ENCODE measurements around the gene TRIM4.
"Not testable (repeated sequence)": the region's sequence is repeated elsewhere in the genome, so short reads cannot be mapped to it uniquely, and the experiment has no call there.

Gene TRIM4

DNA sequence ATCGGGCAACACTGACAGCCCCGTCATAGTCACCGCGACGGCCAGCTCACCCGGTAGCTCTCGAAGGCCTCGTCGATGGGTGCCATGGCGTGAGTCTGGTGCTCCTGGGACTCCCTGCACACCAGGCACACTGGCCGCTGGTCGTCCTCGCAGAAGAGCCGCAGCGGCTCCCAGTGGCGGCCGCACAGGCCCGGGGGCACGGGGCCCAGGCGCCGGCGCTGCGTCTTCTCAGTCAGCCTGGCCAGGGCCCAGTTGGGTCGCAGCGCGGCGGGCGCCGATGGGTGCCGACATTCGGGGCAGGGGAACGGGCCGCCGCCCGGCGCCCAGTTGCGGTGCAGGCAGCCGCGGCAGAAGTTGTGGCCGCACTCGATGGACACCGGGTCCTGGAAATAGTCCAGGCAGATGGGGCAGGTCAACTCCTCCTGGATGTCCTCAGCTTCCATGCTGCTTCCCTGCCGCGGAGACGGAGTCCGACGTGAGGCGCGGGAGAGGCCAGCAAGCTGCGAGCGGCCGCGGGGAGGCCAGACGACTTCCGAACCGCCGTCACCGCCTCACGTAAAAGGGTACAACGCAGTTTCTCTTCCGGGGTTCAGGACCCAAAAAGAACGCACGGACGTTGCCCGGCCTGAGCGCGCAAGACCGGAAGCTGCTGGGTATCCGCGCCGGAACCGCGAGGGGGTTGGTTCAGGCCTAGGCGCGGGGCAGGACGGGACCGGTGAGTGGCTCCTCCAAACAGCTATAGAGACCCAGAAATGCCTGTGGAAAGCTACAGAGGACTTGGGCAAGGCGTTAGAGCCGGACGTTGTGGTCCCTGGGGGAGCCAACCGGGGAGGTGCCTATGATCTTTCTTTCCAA lies at the start of gene TRIM4:
Gene TRIM4 (minus strand): TSS at position 572 of the 855 bp plus-strand sequence. CDS start 129 bp downstream, at position 443.
- peak; percentile 95 for DNase-seq

DNA sequence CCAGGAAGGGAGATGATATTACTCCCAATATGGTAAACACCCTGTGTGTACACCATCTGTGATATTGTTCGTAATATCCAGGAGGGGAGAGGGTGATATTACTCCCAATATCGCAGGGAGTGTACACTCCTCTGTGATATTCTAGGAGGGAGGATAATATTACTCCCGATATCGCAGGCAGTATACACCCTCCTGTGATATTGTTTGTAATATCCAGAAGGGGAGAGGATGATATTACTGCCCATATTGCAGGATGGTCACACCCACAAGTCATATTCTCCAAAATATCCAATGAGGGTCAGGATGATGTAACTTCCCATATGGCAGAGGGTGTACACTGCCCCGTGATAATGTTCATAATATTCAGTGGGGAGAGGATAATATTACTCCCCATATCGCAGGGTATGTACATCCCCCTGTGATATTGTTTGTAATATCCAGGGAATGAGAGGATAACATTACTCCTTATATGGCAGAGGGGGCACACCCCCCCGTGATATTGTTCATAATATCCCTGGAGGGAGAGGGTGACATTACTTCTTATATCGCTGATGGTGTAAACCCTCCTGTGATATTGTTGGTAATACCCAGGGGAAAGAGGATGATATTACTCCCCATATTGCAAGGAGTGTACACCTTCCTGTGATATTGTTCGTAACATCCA lies 39.4 kb upstream of the TRIM4 start:
- DNase-seq = no peak

GRCh38 chr7:99955247-99955646 lies 35.9 kb upstream of the TRIM4 start:
- DNase-seq = no peak

- DNase-seq = not testable (repeated sequence)
These were observed 35.3 kb upstream of the TRIM4 start for GRCh38 chr7:99954643-99955042.

DNA sequence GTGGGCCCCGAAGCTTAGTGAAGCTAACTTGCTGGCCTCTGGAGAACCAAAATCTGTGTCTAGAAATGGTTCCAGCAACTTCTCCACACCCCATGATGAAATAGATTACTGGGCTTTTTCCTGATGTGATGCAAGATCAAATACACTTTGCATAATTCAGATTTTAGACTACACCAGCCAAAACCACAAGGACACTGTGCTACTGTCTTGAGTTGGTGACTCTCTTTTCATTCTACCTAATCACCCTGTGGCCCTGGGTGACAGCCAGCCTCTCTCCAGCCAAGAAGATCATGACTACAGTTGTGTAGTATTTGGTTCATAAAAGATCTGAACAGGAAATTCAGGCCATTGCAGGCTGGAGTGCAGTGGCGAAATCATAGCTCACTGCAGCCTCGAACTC lies 34.3 kb upstream of the TRIM4 start:
- peak; percentile 11 for DNase-seq

DNA sequence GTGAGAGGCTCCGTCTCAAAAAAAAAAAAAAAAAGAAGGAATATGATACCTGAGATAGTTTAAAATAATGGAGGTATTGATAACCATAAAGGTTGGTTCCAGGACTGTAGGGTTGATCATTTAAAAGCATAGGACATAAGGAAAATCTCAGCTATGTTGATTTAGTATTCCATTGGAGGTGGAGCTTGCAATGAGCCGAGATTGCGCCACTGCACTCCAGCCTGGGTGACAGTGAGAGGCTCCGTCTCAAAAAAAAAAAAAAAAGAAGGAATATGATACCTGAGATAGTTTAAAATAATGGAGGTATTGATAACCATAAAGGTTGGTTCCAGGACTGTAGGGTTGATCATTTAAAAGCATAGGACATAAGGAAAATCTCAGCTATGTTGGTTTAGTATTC lies 33.3 kb upstream of the TRIM4 start:
- DNase-seq = not testable (repeated sequence)

DNA sequence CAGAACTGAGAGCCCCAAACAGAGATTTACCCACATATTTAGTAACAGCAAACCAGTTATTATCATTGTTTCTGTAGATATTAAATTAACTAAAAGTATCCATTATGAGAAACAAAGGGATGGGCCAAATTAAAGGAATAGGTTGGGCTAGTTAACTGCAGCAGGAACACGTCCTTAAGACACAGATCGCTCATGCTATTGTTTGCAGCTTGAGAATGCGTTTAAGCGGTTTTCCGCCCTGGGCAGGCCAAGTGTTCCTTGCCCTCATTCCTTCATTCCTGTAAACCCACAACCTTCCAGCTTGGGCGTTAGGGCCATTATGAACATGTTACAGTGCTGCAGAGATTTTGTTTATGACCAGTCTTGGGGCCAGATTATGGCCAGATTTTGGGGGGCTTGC lies 31.5 kb upstream of the TRIM4 start:
- DNase-seq = not testable (repeated sequence)

- peak; percentile 15 for DNase-seq
These were observed 30.4 kb upstream of the TRIM4 start for GRCh38 chr7:99949645-99950228.

DNA sequence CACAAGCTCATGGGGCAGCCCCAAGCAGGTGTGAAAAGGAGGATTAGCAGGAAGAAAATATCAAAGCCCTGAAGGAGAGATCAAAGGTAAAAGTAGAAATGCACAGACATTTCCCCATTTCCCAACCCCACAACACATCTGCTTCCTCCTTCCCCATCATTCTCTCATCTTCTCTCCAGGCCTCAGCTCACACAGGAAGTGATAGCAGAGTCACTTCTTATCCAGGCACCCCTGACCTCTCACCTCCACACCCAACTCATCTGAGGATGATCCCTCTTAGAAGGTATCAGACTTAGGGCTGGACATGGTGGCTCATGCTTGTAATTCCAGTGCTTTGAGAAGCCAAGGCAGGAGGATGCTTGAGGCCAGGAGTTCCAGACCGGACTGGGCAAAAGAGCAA lies 28.3 kb upstream of the TRIM4 start:
- no peak for DNase-seq

DNA sequence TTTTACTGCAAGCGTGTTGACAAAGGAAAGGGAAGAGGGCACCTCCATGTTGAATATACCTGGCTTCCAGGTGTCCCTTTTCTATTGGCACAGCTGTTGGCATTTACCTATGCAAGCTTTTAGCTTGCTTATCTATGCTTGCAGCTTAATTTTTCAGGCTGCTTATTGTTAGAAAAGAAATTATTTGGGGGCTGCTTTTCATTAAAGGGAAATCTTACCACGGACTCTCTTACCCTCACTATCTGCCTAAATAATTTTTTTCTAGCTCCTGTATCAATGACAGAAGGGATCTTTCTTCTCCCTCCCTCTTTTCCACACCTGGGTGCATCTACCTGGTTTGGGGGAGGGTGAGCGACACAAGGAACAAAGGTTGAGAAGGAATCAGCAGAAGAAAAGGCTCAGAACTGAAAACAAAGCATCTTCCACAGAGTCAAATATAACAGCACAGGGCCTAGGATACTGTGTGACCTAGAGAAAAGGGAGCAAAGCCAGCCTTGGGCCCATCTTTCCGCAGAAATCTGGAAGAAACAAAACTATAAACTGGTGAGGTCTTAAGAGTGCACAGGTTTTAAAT lies 25.3 kb upstream of the TRIM4 start:
- no peak for DNase-seq

DNA sequence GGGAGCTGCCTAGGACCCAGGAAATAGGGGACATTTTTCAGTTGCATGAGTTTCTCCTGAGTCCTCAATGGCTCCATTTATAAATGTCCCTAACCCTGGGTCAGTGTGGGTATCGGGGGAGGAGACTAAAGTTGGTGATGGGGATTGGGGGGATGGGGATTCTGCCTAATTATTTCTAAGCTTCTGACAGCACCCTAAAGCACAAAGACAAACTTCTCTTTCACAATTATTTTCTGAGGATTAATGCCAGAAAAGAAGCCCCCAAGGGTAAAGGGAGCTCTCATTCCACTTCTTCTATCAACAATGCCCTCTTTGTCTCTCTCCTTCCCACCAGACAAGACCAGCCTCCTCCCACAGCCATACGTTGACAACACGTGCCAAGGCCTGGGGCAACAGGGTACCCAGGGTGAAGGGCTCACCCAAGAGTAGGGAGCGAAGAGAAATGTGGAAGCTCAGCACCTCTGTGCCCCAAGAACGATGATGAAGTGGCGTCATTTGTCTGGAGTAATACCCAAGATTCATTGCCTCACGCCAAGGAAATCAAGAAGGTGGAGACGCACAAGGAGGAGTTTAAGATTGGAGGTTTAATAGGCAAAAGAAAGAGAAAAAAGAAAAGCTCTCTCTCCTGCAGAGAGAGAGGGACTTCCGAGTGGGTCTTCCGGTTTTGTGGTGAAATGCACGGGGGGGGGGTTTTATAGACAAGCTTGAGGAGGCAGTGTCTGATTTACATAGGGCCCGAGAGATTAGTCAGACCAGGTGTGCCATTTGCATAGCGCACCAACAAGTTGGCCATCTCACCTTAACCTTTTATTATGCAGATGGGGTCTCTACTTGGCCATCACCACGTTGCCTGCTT lies 24.5 kb upstream of the TRIM4 start:
- DNase-seq = no peak

DNA sequence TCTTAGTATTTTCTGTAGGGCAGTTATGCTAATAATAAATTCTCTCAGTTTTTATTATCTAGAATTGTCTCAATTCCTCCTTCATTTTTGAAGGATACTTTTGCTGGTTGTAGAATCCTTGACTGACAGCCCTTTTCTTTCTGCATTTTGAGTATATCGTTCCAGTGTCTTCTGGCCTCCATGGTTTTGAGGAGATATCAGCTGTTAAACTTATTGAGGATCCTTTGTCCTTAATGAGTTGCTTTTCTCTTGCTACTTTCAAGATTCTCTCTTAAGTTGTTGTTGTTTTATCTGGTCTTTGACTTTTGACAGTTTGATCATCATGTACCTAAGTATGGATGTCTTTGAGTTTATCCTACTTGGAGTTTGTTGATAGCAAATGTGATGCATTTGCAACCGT lies 19.0 kb upstream of the TRIM4 start:
- no peak for DNase-seq

DNA sequence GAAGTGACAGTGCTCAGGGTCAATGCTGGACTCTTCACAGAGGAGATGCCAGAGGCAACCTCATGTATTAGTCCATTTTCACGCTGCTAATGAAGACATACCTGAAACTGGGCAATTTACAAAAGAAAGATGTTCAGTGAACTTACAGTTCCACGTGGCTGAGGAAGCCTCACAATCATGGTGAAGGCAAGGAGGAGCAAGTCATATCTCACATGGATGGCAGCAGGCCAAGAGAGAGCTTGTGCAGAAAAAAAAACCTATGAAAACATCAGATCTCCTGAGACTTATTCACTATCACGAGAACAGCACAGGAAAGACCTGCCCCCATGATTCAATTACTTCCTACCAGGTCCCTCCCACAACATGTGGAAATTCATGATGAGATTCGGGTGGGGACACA lies 15.7 kb upstream of the TRIM4 start:
- DNase-seq = not testable (repeated sequence)

GRCh38 chr7:99930376-99930775 lies 11.0 kb upstream of the TRIM4 start:
- no peak for DNase-seq

DNA sequence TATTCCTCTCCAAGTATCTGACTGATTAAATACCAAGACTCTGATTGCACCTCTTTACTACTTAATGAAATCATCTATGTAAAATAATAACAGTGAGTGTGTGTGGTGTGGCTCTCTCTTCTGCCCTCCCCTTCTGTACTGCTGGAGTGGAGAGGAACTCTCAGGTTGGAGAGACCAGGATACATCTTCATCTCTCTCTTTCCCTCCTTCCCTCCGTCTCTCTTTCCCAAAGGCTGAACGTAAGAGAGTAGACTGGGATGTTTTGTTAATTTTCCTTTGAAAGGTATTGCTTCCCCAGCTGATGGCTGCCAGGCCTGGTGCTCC lies 10.4 kb upstream of the TRIM4 start:
- DNase-seq = no peak

- DNase-seq = peak; percentile 61
These were observed 9.8 kb upstream of the TRIM4 start, which contains the start of gene GJC3 for GRCh38 chr7:99928994-99929729. Gene GJC3, minus strand, starts transcription at chr7:99929620. Its CDS starts 0 bp downstream, at chr7:99929620.

DNA sequence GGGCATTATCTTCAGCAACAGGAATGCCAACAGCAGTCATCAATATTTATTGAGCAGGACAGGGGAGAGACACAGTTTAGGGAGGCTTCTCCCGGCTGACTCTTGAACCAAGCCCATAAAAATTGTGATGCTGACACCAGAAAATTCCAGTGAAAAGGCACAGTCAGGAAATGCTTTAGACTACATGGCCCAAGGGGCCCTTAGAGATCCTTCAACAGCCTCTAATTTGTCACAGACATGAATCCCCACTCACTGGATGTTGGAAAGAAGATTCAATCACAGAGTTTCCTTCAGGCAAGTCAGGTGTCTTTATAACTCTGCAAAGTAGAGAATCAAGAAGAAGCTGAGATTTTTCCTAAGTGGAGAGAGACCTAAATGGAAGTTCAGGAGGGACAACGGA lies 8.9 kb upstream of the TRIM4 start:
- DNase-seq = no peak

DNA sequence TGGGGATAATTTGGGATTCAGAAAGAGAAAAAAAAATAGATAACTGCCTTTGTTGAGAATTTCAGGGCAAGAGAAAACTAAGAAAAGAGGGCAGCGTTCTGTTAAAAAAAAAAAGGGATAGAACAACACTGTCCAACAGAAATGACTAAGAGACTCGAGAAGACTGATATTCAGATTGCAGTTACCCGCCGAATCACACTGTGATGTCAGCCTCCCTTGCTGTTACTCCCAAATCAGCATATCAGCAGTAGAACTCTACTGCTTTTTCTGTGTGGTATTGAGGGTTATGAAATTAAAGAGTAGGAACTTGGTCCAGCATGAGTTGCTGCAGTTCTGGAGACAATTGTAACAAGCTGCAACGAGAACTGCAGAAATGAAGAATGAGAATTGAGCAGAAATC lies 8.2 kb upstream of the TRIM4 start:
- no peak for DNase-seq

GRCh38 chr7:99926321-99926720 lies 7.0 kb upstream of the TRIM4 start:
- no peak for DNase-seq

- DNase-seq = no peak
These were observed 3.9 kb upstream of the TRIM4 start for GRCh38 chr7:99923200-99923599.

DNA sequence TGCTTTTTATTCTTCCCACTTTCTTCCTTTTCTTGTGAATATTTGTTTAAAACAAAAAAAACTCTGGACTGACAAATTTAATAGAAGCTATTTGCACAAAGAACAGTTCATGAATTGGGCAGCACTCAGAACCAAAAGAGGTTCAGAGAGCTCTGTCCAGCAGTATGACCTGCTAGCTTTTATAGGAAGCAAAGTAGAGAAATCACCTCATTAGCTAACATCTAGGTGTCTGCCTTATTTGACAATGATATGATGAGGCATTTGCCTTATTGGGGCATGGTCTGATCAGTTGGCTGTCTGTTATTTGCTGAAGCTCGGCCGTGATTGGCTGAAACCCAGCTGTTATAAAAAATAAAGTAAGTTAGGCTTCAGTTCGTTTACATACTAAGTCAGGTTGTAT lies 819 bp upstream of the TRIM4 start:
- no peak for DNase-seq

DNA sequence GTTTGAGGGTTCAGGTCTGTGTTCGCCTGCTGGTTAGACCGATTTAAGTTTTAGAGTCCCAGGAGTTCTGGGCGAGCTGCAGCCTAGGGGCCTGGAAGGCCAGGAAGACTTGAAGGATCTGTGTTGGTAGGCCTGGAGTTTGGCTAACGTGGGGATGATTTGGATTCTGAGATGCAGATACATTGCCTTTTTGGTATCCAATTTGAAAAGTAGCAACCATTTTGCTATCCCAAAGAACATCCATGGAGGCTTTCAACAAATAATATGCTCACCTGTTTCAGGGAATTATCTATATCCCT lies 433 bp upstream of the TRIM4 start:
- no peak for DNase-seq
